HL-60 (cell line): ENCODE measurements around the gene PRDM16.

Source experiments
- DNase-seq, 2 experiments: peaks; one replicate each; pipeline ENCODE4 v3.0.0-alpha.2; 2010 to 2020; ENCODE audit warnings: low read depth in 1 of 2, low spot score in 1 of 2
- H3K27ac ChIP-seq: fragments of 250-450 bp; sonication (Bioruptor Pico); replicated peaks from 2 replicates; pipeline ENCODE4 v1.5.1; 2020; ENCODE audit warnings: mild to moderate bottlenecking, moderate library complexity
- H3K27me3 ChIP-seq: fragments of 250-450 bp; sonication (Bioruptor Pico); 2 replicates; pipeline ENCODE4 v1.5.1; 2021; ENCODE audit warnings: mild to moderate bottlenecking, moderate library complexity; ENCODE audit not compliant: insufficient read depth, poor library complexity, severe bottlenecking
- H3K4me3 ChIP-seq: replicated peaks from 2 replicates; pipeline ENCODE4 v1.5.1; 2011; ENCODE audit warnings: mild to moderate bottlenecking, control low read depth, low read length; ENCODE audit not compliant: insufficient read depth
- GABPA ChIP-seq: IDR thresholded peaks from 2 replicates; pipeline ENCODE4 v1.6.1; 2012; ENCODE audit warnings: low read depth
- POLR2AphosphoS5 ChIP-seq: IDR thresholded peaks from 2 replicates; pipeline ENCODE4 v1.6.1; 2012; ENCODE audit warnings: low read depth
- REST ChIP-seq: IDR thresholded peaks from 2 replicates; pipeline ENCODE4 v1.6.1; 2012; ENCODE audit warnings: low read depth; ENCODE audit not compliant: insufficient replicate concordance
- SPI1 ChIP-seq: IDR thresholded peaks from 2 replicates; pipeline ENCODE4 v1.6.1; 2012; ENCODE audit warnings: low read depth, mild to moderate bottlenecking, borderline replicate concordance
- TF ChIP-seq, protein P1 (sequence below): IDR thresholded peaks from one replicate; pipeline ENCODE4 v1.5.1; 2011; ENCODE audit warnings: low read length, control low read depth, inconsistent platforms; ENCODE audit not compliant: insufficient read depth

The PRDM16 gene

DNA sequence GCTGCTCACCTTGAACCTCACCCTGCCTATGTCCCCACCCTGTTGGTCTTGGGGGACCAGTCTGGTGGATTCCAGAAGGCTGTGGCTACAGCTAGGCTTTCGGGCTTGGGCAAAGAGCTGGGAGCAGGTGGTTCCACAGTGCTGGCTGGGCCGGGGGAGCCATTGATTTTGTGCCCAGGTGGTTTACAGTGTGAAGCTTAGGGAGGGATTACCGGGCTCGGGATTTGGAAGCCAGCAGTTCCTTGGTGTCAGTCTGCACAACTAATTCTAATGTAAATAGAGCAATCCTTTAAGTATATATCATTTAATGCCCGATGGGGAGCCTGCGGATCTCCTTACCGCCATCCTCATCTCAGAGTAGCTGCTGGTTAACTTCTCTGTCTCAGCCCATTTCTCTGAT lies 38.2 kb downstream of the PRDM16 start:
- Histone ChIP-seq H3K27ac (no peak overlapping the region), H3K27me3 (no peaks in the 10 kb centered on the region), H3K4me3 (no peak overlapping the region)
- DNase-seq, result no peak
- TF ChIP-seq REST (no peak), SPI1 (no peak), GABPA (no peak), POLR2AphosphoS5 (no peak)
- TF ChIP-seq, protein P1, sequence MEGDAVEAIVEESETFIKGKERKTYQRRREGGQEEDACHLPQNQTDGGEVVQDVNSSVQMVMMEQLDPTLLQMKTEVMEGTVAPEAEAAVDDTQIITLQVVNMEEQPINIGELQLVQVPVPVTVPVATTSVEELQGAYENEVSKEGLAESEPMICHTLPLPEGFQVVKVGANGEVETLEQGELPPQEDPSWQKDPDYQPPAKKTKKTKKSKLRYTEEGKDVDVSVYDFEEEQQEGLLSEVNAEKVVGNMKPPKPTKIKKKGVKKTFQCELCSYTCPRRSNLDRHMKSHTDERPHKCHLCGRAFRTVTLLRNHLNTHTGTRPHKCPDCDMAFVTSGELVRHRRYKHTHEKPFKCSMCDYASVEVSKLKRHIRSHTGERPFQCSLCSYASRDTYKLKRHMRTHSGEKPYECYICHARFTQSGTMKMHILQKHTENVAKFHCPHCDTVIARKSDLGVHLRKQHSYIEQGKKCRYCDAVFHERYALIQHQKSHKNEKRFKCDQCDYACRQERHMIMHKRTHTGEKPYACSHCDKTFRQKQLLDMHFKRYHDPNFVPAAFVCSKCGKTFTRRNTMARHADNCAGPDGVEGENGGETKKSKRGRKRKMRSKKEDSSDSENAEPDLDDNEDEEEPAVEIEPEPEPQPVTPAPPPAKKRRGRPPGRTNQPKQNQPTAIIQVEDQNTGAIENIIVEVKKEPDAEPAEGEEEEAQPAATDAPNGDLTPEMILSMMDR, result no peak

GRCh38 chr1:3109355-3109754 lies 40.4 kb downstream of the PRDM16 start:
- DNase-seq, result no peak
- Histone ChIP-seq H3K27me3 (no peaks in the 10 kb centered on the region), H3K4me3 (no peak overlapping the region), H3K27ac (no peak overlapping the region)
- TF ChIP-seq SPI1 (no peak), REST (no peak), POLR2AphosphoS5 (no peak), GABPA (no peak)
- TF ChIP-seq, protein P1, result no peak

GRCh38 chr1:3111348-3112021 lies 42.5 kb downstream of the PRDM16 start:
- Histone ChIP-seq H3K27ac (no peak overlapping the region), H3K4me3 (no peak overlapping the region), H3K27me3 (no peaks in the 10 kb centered on the region)
- DNase-seq, result no peak
- TF ChIP-seq GABPA (no peak), REST (no peak), POLR2AphosphoS5 (no peak)
